ENCODE data around the gene PRIM2.
"Not testable (repeated sequence)": the region's sequence is repeated elsewhere in the genome, so short reads cannot be mapped to it uniquely, and the experiment has no call there.

PRIM2 gene

DNA sequence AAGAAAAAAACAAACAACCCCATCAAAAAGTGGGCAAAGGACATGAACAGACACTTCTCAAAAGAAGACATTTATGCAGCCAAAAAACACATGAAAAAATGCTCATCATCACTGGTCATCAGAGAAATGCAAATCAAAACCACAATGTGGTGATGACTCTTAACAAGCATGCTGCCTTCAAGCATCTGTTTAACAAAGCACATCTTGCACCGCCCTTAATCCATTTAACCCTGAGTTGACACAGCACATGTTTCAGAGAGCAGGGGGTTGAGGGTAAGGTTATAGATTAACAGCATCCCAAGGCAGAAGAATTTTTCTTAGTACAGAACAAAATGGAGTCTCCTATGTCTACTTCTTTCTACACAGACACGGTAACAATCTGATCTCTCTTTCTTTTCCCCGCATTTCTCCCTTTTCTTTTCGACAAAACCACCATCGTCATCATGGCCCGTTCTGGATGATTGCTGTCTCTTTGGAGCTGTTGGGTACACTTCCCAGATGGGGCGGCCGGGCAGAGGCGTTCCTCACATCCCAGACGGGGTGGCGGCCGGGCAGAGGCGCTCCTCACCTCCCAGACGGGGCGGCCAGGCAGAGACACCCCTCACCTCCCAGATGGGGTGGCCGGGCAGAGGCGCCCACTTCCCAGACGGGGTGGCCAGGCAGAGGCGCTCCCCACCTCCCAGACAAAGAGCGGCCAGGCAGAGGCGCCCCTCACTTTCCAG, 7.2 kb upstream of the PRIM2 start:
- not testable (repeated sequence) for DNase-seq

DNA sequence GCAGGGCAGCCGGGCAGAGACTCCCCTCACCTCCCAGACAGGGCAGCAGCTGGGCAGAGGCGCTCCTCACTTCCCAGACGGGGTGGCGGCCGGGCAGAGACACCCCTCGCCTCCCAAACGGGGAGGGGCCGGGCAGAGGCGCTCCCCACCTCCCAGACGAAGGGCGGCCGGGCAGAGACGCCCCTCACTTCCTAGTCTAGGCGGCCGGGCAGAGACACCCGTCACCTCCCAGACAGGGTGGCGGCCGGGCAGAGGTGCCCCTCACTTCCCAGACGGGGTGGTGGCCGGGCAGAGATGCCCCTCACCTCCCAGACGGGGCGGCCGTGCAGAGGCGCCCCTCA, 6.6 kb upstream of the PRIM2 start:
- DNase-seq: no peak

DNA sequence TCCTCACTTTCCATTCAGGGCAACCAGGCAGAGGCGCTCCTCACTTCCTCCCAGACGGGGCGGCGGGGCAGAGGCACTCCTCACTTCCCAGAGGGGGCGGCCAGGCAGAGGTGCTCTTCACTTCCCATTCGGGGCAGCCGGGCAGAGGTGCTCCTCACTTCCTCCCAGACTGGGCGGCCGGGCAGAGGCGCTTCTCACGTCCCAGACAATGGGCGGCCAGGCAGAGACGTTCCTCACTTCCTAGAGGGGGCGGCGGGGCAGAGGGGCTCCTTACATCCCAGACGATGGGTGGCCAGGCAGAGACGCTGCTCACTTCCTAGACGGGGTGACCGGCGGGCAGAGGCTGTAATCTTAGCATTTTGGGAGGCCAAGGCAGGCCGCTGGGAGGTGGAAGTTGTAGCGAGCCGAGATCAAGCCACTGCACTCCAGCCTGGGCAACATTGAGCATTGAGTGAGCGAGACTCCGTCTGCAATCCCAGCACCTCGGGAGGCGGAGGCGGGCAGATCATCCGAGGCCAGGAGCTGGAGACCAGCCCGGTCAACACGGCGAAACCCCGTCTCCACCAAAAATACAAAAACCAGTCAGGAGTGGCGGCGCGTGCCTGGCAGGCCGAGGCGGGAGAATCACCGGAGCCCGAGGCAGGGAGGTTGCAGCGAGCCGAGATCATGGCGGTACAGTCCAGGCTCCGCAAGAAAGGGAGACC, 6.0 kb upstream of the PRIM2 start:
- not testable (repeated sequence) for DNase-seq

DNA sequence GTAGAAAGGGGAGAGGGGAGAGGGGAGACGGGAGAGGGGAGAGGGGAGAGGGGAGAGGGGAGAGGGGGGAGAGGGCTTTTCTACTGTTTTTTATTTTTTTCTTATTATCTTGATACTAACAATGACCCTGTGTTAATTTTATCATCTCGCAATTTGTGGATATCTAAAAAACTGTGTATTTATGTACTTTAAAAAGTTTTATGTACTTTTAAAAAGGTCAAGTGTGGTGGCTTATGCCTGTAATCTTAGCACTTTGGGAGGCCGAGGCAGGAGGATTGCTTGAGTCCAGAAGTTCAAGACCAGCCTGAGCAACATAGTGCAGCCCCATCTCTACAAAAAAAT, 5.5 kb upstream of the PRIM2 start:
- no peak for DNase-seq

DNA sequence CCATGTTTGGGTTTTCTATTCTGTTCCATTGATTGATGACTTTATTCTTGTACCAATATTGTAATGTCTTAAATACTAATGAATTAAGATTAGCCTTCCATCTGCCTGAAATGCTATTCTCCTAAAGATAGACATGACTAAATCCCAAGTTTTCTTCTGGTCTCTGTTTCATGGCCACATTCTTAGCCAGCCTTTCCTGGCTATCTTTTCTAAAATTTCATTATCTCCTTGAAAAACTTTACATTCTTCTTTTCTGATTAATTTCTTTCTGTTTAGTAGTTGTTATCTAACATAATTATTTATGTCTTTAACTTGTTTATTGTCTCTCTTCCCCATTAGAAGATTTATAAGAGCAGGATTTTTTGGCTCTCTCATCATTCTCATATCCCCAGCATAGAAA, 4.4 kb upstream of the PRIM2 start:
- DNase-seq: no peak

DNA sequence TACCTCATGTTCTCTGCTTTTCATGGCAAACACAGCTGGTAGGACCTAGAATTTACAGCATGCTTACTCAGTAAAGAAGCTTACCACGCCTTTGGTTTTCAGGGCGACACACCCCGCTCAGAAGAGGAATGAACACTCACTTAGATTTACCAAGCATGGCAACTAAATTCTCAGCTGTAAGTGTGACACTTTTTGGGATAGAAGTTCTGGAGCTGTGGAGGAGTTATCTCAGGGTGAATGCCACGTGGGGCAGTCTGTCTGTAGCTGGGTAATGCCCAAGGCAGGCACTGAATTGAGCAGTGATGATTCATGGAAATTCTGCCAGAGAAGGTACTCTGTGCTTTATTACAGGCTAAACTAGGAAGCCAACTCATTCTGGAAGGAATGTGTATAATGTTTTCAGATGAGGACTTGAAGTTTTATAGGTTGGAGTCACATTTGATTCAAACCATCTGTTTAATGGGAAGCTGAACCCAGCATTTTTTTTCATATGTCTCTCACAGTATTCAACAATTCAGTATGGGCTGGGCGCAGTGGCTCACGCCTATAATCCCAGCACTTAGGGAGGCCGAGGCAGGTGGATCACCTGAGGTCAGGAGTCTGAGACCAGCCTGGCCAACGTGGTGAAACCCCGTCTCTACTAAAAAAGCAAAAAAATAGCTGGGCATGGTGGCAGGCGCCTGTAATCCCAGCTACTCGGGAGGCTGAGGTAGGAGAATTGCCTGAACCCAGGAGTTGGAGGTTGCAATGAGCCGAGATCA, 3.5 kb upstream of the PRIM2 start:
- no peak for DNase-seq

DNA sequence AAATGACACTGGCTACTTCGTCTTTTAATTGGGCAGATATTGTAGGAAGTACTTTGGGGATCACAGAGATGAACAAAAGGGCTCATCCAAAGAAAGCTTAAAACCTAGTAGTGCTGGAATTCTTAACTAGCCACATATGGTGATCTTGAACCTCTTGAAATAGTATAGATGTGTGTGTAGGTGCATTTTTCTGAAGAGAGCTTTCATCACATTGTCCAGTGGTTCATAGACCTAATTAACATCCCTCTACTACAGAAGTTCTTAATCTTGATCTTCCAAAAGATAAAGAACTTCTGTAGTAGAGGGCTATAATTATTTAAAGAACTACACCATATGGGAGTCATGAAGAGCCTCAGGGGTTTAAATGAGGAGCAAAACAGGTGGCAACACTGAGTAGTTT, 2.3 kb upstream of the PRIM2 start:
- no peak for DNase-seq

DNA sequence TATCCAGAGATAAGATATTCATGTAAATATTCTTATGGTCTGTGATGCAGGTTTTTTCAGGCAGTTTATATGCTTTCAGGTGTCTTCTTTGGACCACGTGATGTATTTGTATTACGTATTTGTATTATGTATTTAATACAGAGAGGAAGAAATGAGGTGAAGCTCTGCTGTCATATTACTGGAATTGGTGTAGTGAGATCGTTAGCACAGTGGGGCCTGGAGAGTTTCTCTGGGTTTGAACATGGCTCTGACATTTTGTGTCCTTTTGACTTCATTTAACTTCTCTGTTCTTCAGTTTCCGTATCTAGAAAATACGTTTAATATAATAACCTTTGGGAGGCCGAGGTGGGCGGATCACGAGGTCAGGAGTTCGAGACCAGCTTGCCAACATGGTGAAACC, 1.6 kb upstream of the PRIM2 start:
- no peak for DNase-seq

DNA sequence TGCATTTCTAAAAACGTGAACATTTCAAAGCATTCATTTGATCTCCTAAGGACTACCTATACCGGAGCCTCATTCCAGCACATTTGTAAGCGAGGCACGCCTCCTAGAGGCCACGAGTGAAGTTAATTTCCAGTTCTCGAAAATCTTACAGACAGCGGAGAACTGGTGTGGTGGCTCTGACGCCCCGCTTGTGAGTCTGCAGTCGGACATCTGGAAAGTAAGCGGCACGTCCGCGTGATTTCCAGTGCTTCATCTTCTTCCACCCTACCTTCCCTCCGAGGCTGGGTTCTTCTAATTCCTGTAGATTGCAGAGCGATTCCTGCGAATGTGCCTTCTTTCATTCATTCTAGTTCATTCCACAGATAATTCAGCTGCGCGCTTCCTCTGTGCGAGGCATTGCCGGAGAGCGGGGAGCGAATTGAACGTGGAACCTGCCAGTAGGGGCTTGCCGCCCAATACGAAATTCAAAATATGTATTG, 810 bp upstream of the PRIM2 start:
- peak; percentile 70 for DNase-seq

DNA sequence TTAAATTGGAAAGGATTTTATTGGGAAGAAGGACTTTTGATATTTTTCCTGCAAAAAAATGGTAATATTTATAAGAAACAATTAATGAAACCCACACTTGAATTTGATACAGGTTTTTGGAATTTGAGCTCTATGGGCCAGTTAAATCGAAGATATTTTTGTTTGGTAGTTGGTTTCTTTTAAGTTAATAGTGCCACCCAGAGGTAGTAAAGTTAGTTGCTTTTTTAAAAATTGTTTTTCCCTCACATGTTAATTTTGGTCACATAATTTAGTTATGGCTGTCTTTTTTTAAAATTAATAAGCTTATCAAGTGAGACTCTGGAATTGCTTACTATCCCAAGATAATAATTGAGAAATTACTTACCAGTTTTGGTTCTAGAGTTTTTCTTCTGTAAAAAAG, 7.1 kb downstream of the PRIM2 start:
- DNase-seq: no peak

DNA sequence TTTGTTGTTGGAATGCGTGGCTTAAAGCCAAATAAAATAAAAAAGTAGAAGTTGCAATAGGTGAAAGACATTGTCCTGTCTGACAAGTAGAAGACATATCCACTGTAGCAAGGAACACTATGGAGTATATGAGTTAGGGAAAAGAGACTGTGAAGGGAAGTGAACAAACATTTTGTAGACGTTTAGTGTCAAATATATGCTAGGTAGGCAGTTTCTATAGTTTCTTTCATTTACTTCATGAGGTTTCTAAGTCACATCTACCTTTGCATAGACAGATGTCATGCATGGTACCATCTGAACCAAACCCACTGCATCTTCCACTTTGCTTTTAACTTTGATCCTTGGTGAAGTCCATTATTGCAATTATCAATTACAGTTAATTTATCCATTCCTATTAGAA, 9.9 kb downstream of the PRIM2 start:
- DNase-seq: no peak

DNA sequence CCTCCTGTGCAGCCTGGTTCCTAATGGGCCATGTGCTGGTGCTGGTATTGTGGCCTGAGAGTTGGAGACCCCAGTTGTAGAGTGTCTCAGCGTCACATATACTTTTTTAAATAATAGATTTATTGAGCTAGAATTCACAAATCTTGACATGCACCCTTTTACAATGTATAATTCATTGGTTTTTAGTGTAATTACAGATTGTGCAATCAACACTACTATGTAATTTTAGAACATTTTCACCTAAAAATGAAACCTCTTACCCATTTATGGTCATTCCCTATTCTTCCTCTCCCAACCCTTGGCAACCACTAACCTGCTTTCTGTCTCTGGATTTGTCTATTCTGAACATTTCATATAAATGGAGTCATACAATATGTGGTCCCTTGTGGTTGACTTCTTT, 10.6 kb downstream of the PRIM2 start:
- no peak for DNase-seq

DNA sequence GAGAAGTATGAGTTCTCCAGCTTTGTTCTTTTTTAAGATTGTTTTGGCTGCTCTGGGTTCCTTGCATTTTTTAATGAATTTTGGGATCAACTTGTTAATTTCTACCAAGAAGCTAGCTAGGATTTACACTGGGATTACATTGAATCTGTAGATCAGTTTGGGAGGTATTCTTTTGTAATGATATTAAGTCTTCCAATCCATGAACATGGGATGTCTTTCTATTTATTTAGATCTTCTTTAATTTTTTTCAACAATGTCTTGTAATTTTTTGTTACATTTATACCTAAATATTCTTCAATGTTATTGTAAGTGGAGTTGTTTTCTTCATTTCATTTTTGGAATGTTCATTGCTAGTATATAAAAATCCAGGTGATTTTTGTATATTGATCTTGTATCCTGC, 12.5 kb downstream of the PRIM2 start:
- DNase-seq: no peak

DNA sequence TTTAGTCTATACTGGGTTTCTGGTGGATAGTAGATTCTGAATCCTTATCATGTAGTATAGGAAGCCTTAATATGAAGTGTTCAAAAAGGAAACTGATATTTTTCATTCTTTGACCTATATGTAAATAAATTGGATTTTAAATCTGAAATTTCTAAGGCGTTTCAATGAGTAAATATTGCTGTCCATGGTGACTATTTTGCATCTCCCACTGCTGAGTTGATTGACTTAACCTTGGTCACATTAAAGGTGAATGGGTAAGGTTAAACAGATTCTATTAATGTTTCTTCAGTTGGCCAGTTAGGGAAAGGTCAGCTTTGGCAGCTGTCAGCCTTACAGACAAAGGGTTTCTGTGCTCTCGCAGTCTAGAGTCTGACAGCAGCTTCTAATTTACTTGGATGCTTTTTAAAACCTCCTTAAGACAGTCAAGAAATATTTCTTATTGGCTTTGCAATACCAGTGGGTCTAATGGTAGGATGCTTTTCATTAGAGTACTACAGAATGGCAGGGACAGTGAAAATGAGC, 24.8 kb downstream of the PRIM2 start:
- no peak for DNase-seq

DNA sequence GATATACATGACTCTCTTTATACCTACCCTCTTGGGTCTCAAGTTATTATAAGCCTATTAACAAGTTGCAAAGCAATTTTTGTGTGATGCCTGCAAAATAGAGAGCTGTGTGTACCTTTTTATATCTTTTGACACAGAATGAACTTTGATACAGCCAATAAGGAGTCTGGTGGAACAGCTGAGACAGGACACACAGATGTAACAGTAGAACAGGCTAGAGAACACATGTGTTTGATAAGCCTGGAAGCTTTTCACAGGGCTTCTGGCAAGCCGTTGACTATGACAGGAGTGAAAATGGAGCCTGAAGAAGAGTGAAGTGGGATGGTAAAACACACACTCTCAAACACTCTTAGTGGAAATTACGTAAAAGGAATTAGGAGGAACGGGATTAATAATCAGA, 25.9 kb downstream of the PRIM2 start:
- not testable (repeated sequence) for DNase-seq

DNA sequence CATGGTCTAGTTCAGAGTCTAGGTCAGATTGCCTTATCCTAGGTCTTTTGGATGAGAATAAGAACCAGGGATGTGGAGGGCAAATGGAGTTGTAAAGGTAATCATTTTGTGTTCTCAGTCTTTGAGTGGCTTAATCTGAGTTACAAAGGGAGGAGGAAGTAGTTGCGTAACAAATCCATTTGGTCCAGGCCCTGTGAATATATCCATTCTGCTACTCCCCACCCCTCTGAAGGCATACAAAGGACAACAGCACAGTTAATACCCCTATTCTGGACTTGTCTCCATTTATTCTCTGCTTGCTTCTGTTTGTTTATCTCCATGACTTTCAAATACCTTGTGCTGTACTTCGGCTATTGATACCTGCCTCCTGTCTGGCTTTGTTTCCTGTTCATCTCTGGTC, 29.3 kb downstream of the PRIM2 start:
- not testable (repeated sequence) for DNase-seq

DNA sequence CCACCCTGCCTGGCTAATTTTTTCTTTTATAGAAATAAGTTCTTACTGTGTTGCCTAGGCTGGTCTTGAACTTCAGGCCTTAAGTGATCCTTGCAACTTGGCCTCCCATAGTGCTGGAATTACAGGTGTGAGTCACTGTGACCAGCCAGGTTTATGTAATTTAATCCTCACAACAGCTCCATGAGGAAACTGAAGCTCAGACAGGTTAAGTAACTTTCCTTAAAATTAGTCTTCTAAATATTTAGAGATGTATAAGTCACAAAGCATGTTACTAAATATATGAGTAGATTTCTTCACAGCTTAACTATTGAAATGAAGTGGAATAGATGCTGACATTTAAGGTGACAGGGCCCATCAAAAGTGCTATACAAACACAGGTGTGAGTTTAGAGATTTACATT, 30.2 kb downstream of the PRIM2 start:
- not testable (repeated sequence) for DNase-seq

DNA sequence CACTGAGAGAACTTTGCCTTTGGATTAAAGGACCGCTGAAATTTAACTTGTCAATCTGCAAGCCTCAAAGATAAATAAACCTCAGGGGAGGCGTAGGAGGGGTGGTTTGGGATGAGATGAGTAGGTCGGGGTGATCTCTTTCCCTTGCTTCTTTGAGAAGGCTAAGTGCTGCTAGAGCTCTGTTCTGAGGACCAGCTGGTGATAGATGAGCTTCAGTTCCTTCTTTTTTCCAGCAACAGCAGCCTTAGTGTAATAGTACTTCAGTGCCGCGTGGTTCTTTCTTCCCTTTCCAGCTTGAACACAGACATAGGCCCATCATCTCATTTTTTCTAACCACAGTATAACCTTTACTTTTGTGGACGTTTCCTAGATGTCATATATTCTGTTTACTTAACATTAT, 33.0 kb downstream of the PRIM2 start:
- not testable (repeated sequence) for DNase-seq

DNA sequence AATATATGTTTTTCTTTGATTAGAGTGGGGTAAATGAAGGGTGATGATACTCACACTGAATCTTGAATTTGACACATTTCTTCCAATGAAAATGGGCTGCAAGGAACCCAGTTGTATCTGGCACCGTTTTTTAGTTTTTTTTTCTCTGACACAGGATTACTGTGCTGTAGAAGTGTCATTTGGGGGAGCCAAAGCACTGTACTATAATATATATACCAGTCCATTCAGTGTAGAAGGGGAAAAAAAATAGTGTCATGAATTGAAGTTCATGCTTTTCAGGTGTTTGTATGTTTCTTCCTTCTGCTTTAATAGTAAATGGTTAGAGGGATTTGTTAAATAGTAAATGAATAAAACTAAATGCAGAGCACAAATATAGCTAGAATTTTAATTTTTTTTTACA, 35.2 kb downstream of the PRIM2 start:
- not testable (repeated sequence) for DNase-seq

DNA sequence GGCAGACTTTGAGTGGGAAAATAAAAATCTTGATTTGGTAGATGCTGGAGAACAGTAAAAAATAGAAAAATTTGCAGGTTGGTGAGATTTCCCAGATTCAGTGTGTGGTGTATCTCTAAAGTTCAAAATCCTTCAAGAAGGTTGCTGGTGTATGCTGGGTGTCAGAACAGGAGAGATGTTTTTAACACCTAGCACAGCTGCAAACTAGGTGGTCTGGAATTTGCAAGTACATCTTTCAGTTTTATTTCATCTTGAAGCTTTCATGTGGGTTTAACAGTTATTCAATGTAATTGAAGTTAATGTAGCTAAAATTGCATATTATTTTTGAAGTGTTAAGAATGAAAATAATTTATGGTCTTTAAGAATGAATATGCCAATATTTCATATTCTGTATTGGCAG, 40.9 kb downstream of the PRIM2 start:
- not testable (repeated sequence) for DNase-seq

DNA sequence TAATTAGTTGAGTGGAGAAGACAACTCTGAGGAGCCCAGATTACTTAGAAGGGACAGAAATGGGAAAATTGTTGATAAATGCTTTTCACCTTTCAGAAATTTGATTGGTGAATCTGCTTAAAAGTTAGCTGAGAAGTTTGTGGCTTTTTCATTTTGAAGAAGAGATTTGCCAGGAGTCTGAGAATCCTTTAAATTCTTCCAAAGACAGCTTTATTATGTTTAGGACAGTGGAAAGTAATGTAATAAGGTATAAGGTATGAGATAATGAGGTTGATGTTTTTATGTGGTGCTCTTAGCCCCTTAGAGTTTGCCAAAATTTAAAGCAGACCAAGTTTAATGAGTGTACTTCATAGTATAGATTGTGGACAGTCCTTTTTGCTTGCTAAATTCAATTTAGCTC, 42.3 kb downstream of the PRIM2 start:
- not testable (repeated sequence) for DNase-seq

DNA sequence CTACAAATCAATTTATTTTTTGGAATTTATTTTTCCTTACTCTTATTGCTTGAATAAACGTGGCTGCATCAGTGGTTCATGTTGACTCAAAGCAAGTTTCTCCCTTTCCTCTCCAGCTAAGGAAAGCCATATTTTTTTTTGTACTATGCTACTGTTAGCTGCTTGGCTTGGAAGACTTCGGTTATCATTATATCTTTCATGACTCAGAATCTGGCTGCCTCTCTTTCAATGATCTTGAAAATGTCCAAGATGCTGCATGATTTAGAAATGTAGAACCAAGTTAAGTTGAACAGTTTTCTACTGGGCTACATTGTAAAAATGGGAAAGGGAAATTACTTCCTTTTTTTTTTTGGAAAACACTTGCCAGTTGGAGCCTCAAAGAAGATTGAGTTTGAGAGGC, 44.9 kb downstream of the PRIM2 start:
- not testable (repeated sequence) for DNase-seq

DNA sequence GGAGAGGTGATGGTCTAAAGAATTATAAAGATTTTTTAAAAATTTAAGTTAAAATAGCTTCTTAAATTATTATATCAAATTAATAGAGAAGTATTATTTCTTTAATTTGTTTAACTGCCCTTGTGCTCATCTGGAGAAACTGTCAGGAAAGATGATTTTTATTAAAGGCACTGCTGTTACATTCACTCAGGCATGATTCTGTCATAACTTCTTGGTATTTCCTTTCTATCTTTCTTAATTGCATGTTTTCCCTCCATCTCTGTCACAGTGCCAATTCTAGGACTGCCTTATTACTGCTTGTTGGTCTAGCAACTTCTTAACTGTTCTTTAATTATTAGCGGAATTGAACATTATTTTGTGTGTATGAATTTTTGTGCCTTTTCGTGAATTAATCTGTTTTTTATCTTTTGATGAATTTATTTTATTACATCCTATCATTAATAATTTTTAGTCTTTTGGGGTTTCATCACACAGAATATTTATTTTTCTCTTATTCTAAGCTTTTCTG, 47.7 kb downstream of the PRIM2 start:
- DNase-seq: not testable (repeated sequence)
